Stimulated activated CD8-positive, alpha-beta memory T cell treated with anti-CD3 and anti-CD28 coated beads, Interleukin-4, amount 100 ng/mL, for 4 hours (primary cell): Measurements from ENCODE around the gene EPS8.
A peak's percentile ranks its signal among the peaks of the same experiment; 100 is the strongest.
"Not testable (repeated sequence)": the region's sequence is repeated elsewhere in the genome, so short reads cannot be mapped to it uniquely, and the experiment has no call there.

ENCODE experiments used
- DNase-seq, 2 donors: peaks; one replicate each; pipeline ENCODE4 v3.0.0-alpha.2; 2020; ENCODE audit warnings: low read depth in 2 of 2, low spot score in 1 of 2

The EPS8 gene

DNA sequence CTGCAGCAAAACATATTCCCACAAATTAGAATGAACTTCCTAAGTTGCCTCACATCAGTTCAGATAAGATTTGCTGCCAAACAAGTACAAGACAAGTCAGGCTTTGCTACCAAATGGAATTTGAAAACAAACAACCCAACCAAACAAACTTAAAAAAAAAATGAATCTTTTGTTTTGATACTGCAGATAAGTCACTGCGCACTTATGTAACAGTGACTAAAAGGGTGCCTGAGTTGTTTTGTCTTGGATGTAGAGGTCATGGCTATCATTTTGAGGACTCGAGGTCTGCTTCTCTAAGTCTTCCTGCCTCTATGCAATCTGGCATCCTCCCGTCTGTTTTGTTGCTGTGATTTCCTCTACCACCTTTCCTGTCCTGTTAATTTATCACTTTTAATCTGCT, 11.1 kb upstream of the EPS8 start:
- DNase-seq = no peak

DNA sequence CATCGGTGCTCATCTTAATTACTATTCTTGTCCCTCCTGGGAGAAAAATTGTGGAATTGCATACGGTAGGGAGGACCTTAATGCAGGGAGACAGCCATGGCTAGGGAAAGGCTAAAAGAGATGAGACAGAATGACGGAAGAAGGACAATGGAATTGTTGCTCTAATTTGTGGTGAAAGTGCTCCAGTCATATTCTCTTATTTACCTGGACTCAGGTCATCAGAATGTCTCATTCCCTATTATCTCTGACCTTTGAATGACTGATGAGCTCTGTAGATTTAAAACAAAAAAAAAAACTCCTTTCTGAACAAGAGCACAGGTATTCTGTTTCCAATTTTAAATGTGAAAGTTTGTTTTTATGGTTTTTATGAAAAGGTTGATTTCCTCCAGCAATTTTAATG, 8.6 kb upstream of the EPS8 start:
- no peak for DNase-seq

DNA sequence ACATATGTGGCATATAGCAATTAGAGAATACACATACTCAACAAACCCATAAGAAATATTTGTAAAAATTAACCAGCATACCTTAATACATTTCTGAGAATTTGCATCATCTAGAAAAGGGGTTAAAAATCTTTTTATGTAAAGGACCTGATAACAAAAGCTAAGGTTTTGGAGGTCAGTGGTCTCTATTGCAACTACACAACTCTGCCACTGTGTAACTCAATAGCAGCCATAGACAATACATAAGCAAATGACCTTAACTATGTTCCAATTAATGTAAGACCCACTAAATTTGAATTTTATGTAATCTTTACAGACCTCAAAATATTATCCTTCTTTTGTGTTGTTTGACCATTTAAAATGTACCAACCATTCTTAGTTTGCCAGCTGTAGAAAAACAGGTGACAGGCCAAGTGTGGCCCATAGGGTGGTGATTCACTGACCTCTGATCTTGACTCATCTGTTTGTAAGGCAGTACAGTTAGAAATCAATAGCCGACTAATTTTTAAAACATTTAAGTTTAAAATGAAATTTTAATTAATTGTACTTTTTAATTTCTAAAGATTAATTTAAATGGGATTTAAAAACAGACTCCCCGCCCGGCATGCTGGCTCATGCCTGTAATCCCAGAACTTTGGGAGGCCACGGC, 7.4 kb upstream of the EPS8 start:
- DNase-seq = no peak

DNA sequence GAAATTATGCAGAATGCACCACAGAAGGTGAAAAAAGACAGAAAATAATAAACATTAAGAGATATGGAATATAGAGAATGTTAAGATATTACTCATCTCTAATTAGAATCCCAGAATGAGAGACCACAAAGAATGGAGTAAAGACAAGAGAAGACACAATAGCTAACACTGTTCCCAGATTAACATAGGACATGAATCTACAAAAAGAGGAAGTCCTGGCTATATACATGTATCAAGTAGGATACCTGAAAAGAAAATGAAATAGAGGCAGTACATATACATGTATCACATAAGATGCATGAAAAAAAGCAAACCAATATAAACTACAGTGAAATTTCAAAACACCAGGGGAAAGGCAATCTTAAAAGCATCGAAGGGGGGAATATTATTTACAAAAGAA, 5.6 kb upstream of the EPS8 start:
- DNase-seq = no peak

DNA sequence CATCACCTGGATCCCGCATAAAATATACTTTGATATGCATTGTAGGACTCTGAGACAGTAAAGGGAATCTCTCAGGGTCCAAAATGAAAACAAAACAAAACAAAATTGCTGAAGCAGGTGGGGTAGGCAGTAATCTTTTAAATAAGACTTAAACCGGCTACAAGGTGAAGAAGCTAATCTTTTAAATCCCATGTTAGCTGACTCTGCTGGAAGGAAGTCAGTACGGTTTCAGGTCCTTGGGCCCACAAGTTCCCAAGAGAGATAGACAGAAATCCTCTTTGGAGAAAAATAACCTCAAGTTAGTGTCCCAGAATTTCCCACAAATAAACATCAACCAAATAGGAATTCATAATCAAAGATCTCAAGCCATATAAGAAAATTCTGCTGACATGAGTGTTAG, 5.0 kb upstream of the EPS8 start:
- no peak for DNase-seq

DNA sequence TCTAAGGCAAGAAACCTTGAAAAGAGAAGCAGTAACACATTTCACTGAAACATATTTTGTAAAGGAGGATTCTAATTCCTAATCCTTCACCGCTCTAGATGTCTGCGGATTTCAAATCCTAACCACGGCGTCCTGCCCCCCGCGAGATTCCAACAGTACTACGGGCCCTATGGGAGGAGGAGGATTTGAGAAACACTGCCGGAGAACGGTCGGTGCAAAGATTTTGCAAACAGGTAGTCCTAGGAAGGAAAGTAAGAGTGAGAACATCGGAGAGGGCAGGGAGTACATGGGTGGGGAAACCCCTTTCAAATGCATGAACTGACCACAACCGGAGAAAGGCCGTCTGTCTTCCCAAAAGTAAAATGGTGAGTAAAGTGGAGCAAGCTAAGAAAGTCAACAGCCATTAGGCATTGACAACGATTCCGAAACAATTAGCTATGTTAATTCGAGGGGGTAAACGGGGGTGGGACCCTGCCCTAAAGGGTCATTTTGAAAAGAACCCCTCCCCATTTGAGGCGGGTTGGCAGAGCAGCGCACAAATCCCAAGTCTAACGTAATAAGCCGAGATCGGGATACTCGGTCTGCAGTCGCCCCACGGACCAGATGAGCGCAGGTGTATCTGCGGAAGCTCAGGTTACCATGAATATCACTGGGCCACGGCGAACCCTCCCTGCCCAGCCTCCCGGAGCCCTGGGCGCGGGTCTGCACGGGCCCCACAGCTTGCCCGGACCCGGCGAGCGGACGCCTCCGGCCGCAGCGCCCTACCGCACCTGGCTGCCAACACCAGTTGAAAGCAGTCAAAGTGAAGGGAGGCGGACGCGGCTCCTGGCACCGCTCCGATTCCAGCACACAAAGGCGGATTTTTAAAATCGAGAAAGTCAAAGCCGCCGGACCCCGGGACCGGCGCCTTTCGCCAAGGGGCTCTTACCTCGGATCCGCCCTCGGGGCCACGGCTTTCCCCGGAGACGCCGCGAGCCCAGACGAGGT, 662 bp downstream of the EPS8 start:
- peak in 1 of 2 donors; percentile 3 for DNase-seq

DNA sequence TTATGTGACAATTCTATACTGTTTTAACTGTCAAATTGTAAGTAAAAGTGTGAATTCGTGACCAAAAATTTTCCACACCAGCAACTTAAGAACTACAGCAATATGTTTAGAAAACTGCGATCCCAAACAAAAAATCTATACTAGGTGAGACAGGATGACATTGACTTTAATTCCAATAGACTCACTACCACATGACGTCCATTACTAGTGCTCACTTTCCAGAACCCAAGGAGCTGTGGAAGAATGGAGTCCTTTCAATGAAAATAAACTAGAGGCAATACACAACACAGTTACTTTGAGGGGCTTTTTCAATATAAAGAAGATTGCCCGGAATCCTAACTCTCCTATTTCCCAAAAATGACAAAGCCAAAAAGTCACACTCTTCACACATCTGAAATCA, 1.4 kb downstream of the EPS8 start:
- DNase-seq = no peak

DNA sequence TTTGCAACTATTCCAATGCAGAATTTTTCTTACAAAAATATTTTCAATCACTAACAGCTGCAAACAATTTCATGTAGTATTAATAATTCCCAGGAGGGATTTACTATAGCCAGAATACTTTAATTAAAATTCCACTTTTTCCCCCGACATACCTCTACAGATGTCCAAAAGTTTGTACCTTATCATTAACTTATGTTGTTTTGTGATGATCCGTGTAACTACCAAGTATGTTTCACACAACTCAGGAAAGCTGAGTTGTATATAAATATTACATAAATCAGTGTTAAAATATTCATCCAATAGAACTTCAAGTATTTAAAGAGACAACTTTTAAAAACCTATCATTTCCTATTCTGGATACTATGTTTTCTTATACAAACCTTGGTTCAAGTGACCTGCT, 2.4 kb downstream of the EPS8 start:
- DNase-seq = no peak

DNA sequence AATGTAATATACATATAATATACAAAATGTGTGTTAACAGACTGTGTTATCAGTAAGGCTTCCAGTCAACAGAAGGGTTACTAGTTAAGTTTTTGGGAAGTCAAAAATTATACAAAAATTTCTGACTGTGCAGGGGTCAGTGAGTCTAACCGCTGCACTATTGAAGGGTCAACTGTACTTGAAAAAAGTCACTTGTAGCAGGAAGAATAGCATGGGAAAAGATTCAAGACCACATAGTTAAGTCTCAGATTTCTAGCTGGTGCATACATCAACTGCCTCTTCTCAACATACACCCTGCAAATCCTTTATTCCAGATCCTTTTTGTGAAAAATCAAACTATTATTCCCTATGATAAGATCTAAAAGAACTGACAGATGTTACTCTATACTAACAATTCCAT, 5.9 kb downstream of the EPS8 start:
- no peak for DNase-seq

DNA sequence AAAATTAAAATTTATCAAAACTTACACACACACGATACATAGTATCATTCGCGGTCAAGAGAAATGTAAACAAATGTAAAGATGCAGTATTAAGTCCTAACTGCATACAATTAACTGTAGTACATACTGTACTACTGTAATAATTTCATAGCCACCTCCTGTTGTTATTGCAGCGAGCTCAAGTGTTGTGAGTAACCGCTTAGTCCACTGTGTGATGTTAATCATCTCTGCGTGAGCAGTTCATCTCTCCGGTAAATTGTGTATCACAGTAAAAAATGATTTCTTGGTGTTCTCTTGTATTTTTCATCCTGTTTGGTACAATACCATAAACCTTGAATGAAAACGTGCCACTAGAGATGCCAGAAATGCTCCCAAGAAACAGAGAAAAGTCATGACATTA, 6.5 kb downstream of the EPS8 start:
- DNase-seq = no peak

DNA sequence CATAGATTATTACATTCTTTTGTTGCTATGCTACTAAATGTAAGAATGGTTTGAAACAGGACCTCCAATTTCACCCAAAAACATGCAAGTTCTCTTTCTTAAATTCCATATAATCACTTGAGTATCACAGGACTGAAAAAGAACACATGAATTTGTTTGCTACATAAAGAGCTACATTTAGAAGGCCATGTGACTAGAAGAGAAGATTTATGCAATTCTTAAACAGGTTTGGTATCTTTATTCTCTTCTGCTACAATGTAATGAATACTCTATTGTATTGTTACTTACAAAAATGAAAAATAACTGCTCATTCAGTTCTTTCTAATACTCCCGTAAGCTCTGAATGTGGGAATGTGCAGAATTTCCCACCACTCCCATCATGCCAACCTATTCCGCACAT, 9.3 kb downstream of the EPS8 start:
- no peak for DNase-seq

DNA sequence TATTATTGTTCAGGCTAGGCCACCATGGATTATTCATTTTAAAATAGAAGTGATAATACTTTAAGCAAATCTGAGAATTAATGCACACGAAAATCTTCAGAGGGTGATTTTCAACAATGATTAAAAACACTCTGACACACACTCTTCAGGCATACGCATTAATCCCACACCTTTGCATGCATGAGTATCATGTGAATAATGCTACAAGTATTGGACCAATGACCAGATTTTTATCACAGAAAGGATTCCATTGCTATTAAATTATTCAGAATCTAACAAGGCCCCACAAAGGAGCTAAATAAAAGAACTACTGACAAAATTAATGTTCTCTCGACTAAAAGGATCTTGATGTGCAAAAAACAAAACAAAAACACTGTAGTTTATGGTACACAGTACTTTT, 11.1 kb downstream of the EPS8 start:
- no peak for DNase-seq

DNA sequence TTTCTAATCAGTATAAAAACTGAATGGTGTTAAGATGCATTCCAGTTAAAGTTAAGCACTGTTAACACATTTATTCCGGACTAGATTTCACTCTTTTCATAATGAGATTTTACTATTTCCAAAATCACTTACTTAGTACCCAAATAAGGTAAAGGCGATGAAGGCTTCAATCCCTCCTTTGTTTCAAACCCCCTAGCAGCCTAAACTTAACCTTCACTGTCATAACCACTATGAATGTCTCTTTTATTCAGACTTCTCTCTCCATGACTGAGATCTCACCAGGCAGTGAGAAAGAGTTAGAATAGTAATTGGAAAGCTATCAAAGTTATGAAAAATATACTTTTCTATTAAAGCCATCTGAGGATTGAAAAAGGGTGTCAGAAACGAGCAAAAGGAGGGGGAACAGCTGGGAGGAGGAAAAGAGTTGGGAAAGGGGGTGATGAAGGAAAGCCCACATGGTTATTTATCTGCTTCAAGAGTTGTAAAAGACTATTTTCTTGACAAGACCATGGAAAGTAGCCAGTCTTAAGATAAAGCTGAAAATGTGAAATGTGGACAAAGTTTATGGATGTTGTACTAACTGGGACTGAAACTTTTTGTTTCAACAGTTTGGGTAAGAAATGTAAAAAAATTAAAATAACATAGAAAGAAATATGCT, 11.7 kb downstream of the EPS8 start:
- no peak for DNase-seq

DNA sequence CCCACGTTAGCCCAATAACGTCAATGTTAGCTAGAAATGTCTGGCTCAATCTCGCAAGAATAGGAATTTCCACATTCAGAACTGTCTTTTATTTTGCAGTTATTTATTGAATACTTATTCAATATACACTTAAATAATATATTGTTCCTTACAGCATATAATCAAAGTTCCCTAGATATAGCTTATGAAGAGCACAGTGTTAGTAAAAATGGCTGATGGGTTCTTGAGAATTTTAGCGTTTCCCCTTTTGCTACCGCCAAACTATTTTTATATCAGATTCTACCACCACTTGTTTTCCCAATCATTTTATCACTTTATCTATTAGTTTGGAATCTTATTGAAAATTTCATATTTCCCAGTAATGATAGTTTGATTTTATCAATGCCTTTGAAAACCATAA, 12.7 kb downstream of the EPS8 start:
- no peak for DNase-seq

DNA sequence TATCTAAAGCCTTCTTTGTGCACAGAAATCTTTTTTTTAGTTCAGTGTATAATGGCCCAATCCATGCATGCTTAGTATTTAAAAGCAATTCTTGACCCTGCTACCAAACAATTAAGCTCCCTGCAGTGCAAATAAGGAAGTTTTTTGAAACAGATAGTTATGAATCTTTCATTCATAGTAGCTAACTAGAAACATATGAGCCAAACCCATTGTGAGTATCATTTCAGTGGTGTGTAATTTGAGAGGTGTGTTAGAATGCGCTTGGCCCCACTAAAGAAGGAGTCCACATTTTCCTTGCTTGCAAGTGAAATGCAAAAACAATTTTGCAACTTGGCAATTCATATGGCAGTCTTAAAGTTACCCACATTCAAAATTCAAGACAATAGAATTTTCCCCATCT, 14.4 kb downstream of the EPS8 start:
- DNase-seq = no peak

DNA sequence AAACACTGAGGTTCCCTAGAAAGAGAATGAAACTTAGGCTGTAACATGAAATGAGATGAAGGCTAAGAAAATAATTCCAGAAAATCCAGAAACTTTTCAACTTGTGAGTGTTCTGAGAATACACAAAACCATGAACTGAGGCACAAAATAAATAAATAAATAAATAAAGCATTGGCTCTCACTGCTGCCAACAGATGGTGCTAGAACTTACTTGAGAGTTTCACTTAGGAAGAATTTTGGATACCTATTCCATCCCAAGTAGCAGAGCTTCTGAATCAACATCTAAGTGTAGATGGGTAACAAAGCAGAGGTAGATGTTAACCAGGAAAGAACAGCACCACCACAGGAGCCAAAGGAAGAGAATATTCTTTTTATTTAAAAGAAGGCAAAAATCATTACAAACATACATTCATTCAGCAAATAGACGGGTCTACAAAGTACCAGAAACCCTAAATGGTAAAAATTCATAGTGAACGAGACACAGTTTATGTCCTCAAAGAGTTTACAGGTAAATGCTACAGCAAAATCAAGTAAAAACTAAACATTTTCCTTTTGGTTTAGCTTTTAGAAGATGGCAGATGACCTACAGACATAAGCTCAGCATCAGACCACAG, 16.7 kb downstream of the EPS8 start:
- DNase-seq = no peak

DNA sequence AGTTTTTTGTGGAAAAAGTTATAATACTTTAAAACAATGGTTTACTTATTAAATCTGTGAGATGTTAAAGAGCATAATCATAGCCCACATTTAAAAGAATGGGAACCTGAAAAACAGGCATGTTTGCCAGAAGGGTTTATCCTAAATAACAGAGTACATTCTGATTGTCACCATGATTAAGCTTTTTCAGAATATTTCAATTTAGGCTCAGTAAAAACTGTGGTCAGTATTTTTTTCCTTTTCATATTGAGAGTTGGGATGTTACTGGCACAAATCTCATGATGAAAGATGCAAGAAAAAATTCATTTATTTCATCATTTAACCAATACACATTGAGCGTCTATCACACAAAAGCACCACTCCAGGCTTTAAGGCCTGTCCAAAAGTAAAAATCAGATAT, 18.6 kb downstream of the EPS8 start:
- DNase-seq = no peak

DNA sequence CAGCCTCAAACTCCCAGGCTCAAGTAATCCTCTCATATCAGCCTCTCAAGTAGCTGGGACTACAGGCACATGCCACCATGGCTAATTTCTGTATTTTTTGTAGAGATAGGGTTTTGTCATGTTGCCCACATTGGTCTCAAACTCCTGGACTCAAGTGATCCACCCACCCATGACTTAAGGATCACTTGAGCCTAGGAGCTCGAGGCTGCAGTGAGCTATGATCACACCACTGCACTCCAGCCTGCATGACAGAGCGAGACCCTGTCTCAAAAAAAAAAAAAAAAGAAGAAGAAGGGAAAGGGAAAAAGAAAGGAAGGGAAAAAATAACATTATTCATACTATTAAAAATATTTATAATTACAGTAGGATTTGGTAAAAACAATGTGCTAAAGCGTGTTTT, 19.2 kb downstream of the EPS8 start:
- no peak for DNase-seq

DNA sequence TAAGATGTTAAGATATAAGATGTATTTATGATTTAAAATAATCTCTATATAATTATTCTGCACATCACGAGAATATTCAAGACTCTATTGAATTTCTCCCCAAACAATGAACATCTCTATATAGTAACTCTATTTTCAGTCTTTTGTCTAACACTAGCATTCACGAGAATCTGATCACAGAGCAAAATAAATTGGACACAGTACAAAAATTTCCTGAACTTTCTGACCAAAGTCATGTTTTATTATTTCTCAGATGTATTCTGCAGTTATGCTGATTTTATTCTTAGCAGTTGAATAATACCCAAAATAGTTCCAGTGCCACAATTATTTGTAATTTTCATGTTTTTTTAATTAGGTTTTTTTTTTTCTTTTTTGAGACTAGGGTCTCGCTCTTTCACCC, 19.6 kb downstream of the EPS8 start:
- no peak for DNase-seq

DNA sequence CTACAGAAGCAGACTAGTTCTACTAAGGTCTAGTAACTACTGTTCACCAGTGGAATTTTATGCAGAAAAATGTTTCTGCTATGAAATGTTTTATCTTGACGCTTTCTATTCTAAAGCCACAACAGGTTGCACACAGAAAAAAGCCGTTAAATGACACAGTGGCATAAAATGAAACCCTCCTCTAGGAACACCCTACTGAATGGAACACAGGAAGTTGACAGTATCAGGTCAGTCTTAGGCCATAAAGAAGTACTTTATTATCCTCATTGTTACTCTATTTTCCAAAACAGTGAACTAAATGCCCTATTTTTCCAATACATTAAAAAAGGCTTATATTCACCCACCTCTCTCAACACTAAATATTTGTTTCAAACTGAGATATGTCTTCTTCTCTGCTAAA, 21.9 kb downstream of the EPS8 start:
- no peak for DNase-seq

DNA sequence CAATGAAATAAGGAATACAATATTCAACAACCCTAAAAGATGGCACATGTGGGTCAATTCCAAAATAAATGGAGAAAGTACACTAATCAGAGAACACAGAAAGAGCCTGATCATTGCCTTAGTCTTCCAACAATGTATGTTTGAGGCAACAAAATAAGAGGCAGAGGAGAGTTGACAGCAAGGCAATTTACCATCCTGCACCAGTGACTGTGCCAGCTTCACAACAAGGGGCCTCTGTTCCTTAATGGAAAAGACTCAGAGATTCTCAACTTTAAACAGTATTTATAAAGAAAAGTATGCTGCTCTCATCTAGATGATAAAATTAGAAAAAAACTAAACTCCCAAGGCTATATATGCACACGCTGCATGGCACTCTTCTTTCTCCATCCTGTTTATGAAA, 25.9 kb downstream of the EPS8 start:
- no peak for DNase-seq

DNA sequence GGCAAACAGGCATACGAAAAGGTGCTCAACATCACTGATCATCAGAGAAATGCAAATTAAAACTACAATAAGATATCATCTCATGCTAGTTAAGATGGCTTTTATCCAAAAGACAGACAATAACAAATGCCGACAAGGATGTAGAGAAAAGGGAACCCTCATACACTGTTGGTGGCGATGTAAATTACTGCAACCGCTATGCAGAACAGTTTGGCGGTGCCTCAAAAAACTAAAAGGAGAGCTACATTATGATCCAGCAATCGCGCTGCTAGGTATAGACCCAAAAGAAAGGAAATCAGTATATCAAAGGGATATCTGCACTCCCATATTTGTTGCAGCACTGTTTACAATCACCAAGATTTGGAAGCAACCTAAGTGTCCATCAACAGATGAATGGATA, 27.0 kb downstream of the EPS8 start:
- DNase-seq = not testable (repeated sequence)
